Thyroid gland (tissue), 4 donors: ENCODE results near the gene SLC35F3. TPM values are rescaled to one million over a fixed set of nuclear protein-coding genes. Genes with fewer than 3 reads are reported as not detected.

Source experiments
- DNase-seq, 2 donors: peaks; one replicate each; pipeline ENCODE4 v3.0.0-alpha.2; 2019
- H3K27ac ChIP-seq, 3 donors: fragments of 200-600 bp; sonication (generic); 1 replicate in 2 of 3; 2 replicates in 1 of 3; pipeline ENCODE4 v1.5.1; 2016 to 2019; ENCODE audit warnings: mild to moderate bottlenecking in 1 of 3, moderate library complexity in 1 of 3
- H3K27me3 ChIP-seq: fragments of 200-600 bp; sonication (generic); one replicate; pipeline ENCODE4 v1.5.1; 2019
- H3K36me3 ChIP-seq, 2 donors: fragments of 200-600 bp; sonication (generic); one replicate each; pipeline ENCODE4 v1.5.1; 2016 to 2019
- H3K4me1 ChIP-seq, 2 donors: fragments of 200-600 bp; sonication (generic); one replicate each; pipeline ENCODE4 v1.5.1; 2017 to 2019
- H3K4me3 ChIP-seq, 3 donors: fragments of 200-600 bp; sonication (generic); replicated peaks in 1 of 3; 1 replicate in 2 of 3; 2 replicates in 1 of 3; pipeline ENCODE4 v1.5.1; 2016; ENCODE audit warnings: mild to moderate bottlenecking in 1 of 3
- H3K9me3 ChIP-seq: fragments of 200-600 bp; sonication (generic); one replicate; pipeline ENCODE4 v1.5.1; 2017
- CTCF ChIP-seq, 6 experiments: fragments of 200-600 bp in 3 of 6; fragments of 450-650 bp in 3 of 6; sonication (generic) in 3 of 6; IDR thresholded peaks; one replicate each; pipeline ENCODE4 v1.5.1; 2016 to 2019; ENCODE audit warnings: antibody characterized with exemption in 6 of 6, mild to moderate bottlenecking in 2 of 6, inconsistent platforms in 1 of 6, moderate library complexity in 1 of 6
- POLR2A ChIP-seq, 2 donors: fragments of 450-650 bp; IDR thresholded peaks; one replicate each; pipeline ENCODE4 v1.6.1; 2017; ENCODE audit warnings: antibody characterized with exemption in 2 of 2, mild to moderate bottlenecking in 2 of 2, moderate library complexity in 1 of 2
- WGBS, 2 donors: methylation state at CpG; one replicate each; pipeline ENCODE4 v1.1.5; 2017; 5-methylcytosine and 5-hydroxymethylcytosine counted together
- intact Hi-C: fragments of 100-400 bp; cut with DNase I; formaldehyde crosslinking; loops from one replicate; pipeline ENCODE4 v1.15.1; 2023
- total RNA-seq, 4 donors: library from RNA; depleted of rRNA; stranded (reverse); fragments of >200 nt; gene quantifications; one replicate each; pipeline ENCODE4 v1.2.3, GENCODE V29; 2016

The SLC35F3 gene
- total RNA-seq, 4 donors from 2014 or later: 0.89 to 1.9 (median 1.5) TPM; not detected in 1

GRCh38 chr1:234078143-234078542 is 173.7 kb downstream of the SLC35F3 start:
- no peaks in the 10 kb centered on the region for H3K4me1 ChIP-seq
- DNase-seq: no peak
- TF ChIP-seq CTCF (IDR thresholded peaks at IDR 0.05) (no peak), POLR2A (IDR thresholded peaks at IDR 0.05) (no peak)
- 96 to 98% methylated on average over 1 of the region's 1 CpG for WGBS, 2 donors
- H3K4me3 ChIP-seq: no peak overlapping the region
- H3K36me3 ChIP-seq: no peaks in the 10 kb centered on the region
- H3K27me3 ChIP-seq: no peaks in the 10 kb centered on the region
- intact Hi-C loops: no loop called here
- no peaks in the 10 kb centered on the region for H3K9me3 ChIP-seq
- H3K27ac ChIP-seq: no peak overlapping the region

DNA sequence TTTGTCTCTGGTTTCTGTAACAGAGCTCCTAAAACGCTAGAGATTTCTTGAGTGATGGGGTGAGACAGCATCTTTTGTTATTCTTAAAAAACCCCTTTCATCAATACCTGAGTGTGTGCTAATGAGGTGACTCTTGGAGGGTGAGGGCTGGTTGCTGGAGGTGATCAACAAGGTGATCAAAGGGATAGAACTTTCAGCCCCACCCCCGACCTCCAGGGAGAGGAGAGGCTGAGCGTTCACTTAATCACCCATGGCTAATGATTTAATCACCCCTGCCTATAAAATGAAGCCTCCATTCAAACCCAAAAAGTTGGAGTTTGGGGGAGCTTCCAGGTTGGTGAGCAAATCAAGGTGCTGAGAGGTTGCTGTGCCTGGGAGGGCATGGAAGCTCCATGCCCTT is 175.4 kb downstream of the SLC35F3 start:
- no peak overlapping the region for H3K4me3 ChIP-seq
- H3K9me3 ChIP-seq: no peaks in the 10 kb centered on the region
- H3K4me1 ChIP-seq: no peaks in the 10 kb centered on the region
- no peaks in the 10 kb centered on the region for H3K27me3 ChIP-seq
- 47 to 54% methylated on average over 3 of the region's 3 CpGs for WGBS, 2 donors
- H3K27ac ChIP-seq: no peak overlapping the region
- intact Hi-C loops: no loop called here
- TF ChIP-seq POLR2A (IDR thresholded peaks at IDR 0.05) (no peak), CTCF (IDR thresholded peaks at IDR 0.05) (no peak)
- no peaks in the 10 kb centered on the region for H3K36me3 ChIP-seq
- DNase-seq: no peak

GRCh38 chr1:234083460-234083859 is 179.0 kb downstream of the SLC35F3 start:
- H3K9me3 ChIP-seq: no peaks in the 10 kb centered on the region
- H3K36me3 ChIP-seq: no peaks in the 10 kb centered on the region
- H3K27ac ChIP-seq: no peak overlapping the region
- no peaks in the 10 kb centered on the region for H3K4me1 ChIP-seq
- intact Hi-C loops: no loop called here
- WGBS, 2 donors: 86 to 88% methylated on average over 2 of the region's 2 CpGs
- no peaks in the 10 kb centered on the region for H3K27me3 ChIP-seq
- no peak for DNase-seq
- TF ChIP-seq CTCF (IDR thresholded peaks at IDR 0.05): no peak
- no peak for TF ChIP-seq POLR2A (IDR thresholded peaks at IDR 0.05)
- no peak overlapping the region for H3K4me3 ChIP-seq

DNA sequence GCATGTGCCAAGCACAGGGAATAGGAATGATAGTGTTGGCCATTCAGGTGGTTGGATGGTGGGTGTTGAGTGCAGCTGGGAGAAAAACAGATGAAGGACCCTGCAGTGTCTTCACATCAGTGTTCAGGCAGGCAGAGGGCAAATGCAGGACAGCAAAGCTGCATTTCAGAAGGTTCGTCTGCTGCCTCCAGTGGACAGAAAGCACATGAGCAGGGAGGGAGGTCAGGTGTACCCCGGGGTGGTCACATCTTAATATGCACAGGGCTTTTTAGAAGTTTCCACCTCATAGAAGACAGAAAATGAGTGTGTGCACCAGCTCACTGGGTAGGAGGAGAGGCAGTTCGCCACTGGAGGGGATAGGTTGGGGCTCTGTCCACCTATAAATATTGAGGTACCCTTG is 184.9 kb downstream of the SLC35F3 start:
- H3K4me3 ChIP-seq: no peak overlapping the region
- TF ChIP-seq CTCF (IDR thresholded peaks at IDR 0.05) (no peak), POLR2A (IDR thresholded peaks at IDR 0.05) (no peak)
- H3K4me1 ChIP-seq: peaks cover 0 to 13% of the 10 kb centered on the region in 2 donors
- DNase-seq: no peak
- no peaks in the 10 kb centered on the region for H3K9me3 ChIP-seq
- no peaks in the 10 kb centered on the region for H3K36me3 ChIP-seq
- no peaks in the 10 kb centered on the region for H3K27me3 ChIP-seq
- 73 to 81% methylated on average over 3 of the region's 3 CpGs for WGBS, 2 donors
- H3K27ac ChIP-seq: no peak overlapping the region
- intact Hi-C loops: no loop called here

GRCh38 chr1:234090212-234091064 is 186.0 kb downstream of the SLC35F3 start:
- 70 to 75% methylated on average over 8 of the region's 8 CpGs for WGBS, 2 donors
- no peak overlapping the region for H3K27ac ChIP-seq
- peak in 1 of 2 donors; percentile 12 for DNase-seq

More at GRCh38 chr1:234090212-234091064, 186.0 kb downstream of the SLC35F3 start:
- no peak for TF ChIP-seq POLR2A (IDR thresholded peaks at IDR 0.05)
- no peak for TF ChIP-seq CTCF (IDR thresholded peaks at IDR 0.05)
- H3K4me1 ChIP-seq: peaks cover 0 to 13% of the 10 kb centered on the region in 2 donors
- no peaks in the 10 kb centered on the region for H3K9me3 ChIP-seq
- H3K27me3 ChIP-seq: no peaks in the 10 kb centered on the region
- H3K4me3 ChIP-seq: no peak overlapping the region
- no peaks in the 10 kb centered on the region for H3K36me3 ChIP-seq
- intact Hi-C loops: no loop called here
